ENCODE measurements around the gene MAG. TPM values are rescaled to one million over a fixed set of nuclear protein-coding genes. Genes with fewer than 3 reads are reported as not detected.
A peak's percentile ranks its signal among the peaks of the same experiment; 100 is the strongest.
"Not testable (repeated sequence)": the region's sequence is repeated elsewhere in the genome, so short reads cannot be mapped to it uniquely, and the experiment has no call there.

Gene MAG
- total RNA-seq, 2 donors from 2014 or later = not detected

DNA sequence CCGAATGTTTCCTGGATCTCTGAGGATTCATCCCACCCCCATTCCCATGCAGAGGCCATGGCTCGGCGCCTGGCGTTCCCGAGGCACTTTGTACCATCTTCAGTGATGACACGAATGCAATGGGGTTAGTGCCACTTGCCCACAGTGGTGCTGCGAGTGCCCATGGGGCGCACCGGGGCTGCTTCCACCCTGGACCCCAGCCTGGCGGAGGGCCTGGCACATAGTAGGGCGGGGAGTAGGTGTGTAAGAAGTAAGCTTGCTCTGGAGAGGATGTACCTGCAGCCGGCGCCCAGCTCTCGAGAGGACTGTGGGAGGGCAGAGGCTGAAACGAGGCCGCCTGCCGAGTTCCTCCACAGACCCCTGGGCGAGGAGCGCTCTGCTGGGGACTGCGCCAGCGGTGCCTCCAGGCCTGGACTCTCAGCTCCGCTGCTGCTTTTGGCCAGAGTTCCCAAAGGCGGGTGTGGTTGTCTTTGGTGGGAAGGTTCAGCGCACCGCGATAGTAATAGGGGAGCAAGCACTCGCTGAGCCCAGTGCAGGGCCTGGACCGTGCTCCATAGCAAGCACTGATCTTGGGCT, 15.2 kb upstream of the MAG start:
- DNase-seq (no peak), ATAC-seq (no peak)
- intact Hi-C loops (cut with DNase I) = no loop called here

DNA sequence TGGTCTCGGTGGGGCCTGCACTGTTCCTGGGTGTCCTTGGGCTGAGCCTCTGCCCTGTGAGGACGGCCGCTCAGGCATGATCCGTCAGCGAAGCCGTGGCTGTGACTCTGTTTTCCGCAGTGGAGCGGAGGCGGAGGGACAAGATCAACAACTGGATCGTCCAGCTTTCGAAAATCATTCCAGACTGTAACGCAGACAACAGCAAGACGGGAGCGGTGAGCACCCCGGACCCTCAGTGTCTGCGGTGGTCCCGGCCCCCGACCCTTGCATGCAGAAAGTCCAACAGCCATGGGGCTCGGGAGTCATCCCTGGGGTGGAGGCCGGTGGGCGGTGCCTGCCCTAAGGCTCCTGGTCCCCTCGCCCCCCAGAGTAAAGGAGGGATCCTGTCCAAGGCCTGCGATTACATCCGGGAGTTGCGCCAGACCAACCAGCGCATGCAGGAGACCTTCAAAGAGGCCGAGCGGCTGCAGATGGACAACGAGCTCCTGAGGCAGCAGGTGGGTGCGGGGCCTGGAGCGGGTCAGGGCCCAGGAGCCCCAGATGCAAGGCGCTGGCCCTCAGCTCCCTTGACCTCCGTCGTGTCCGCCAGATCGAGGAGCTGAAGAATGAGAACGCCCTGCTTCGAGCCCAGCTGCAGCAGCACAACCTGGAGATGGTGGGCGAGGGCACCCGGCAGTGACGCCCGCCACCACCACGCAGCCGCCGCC, 13.2 kb upstream of the MAG start:
- DNase-seq (no peak), ATAC-seq (no peak)
- intact Hi-C loops (cut with DNase I) = no loop called here

DNA sequence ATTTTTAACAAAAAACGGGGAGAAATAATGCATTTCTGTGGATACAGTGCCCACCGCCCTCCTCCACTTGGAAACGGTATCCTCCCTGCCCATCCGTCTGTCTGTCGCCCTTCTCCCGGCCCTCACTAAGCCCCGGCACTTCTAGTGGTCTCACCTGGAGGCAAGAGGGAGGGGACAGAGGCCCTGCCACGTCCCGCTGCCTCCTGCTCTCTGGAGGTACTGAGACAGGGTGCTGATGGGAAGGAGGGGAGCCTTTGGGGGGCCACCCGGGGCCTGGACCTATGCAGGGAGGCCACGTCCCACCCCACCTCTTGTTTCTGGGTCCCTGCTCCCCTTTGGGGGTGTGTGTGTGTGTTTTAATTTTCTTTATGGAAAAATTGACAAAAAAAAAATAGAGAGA, 12.6 kb upstream of the MAG start:
- intact Hi-C loops (cut with DNase I) = no loop called here
- ATAC-seq (no peak), DNase-seq (no peak)

DNA sequence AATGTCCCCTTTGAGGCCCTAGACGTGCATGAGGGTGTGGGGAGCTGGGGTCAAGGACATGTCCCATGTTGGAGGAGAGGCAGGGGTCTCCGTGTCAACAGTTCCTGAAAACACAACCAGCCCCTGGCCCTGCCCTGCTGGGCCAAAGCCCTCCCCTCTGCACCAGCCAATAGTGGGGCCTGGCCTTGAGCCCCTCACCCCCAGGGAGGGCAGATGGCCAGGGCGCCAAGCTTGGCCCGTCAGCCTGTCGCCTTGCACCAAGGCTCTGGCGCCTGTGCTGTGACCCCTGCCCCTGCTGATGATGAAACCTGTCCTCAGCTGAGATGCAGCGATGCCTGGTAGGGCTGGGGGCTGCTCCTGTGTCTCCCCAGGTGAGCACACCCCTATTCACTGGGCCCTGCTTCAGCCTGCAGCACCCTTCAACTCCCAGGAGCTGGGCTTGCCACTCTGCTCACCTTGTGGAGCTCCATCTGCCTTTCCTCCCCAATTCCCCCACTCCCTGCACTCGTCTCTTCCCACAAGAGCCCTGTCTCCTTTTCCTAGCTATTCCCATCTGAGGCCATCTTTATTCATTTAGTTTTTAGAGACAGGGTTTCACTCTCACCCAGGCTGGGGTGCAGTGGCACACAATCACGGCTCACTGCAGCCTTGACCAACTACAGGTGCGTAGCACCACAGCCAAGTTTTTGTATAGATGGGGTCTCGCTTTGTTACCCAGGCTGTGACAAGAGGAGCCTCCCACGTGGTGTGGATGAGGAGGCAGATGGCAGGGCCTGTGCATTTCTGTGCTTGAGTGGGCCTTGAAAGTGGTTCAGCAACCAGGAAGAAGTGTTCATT, 11.8 kb upstream of the MAG start:
- ATAC-seq = peak; percentile 33 to 86
- no peak for DNase-seq
- intact Hi-C loops (cut with DNase I) = no loop called here

DNA sequence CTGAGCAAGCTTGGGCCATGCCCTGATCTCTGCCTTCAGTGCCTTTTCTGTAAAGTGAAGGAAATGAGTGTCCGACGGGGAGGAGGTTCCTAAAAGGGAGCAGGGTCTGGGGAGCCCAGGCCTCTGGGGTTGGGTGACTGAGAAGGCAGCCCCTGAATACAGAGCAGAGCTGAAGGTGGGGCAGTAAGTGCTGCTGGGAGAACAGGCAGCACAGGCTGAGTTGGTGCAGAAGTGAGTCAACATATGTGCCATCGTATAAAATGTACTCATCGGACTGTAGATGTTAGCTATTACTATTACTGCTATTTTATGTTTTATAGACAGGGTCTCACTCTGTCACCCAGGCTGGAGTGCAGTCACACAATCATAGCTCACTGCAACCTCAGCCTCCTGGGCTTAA, 10.7 kb upstream of the MAG start:
- no peak for ATAC-seq
- DNase-seq = no peak

DNA sequence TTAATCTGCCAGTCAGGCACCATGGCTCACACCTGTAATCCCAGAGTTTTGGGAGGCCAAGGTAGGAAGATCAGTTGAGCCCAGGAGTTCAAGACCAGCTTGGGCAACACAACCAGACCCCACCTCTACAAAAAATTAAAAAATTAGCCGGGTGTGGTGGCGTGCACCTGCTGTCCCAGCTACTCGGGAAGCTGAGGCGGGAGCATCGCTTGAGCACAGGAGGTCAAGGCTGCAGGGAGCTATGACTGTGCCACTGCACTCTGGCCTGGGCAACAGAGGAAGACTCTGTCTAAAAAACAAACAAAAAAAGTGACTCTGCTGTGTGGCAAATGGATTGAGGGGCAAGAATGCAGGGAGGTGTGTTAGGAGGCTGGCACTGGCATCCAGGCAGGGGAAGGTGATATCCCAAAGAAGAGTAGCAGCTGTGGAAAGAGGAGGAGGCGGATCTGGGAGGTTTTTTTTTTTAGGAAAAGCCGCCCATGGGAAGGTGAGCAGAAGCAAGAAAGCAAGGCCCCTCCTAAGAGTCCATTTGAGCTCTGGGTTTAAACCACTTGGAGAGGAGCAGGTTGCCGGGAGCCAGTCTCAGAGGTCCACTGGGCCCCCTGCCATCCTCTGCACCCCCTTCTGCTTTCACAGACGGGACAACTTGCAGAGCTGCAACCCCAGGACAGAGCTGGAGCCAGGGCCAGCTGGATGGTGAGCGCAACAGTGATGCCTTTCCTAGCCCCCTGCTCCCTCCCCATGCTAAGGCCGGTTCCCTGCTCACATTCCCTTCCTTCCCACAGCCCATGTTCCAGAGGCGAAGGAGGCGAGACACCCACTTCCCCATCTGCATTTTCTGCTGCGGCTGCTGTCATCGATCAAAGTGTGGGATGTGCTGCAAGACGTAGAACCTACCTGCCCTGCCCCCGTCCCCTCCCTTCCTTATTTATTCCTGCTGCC, 7.5 kb upstream of the MAG start:
- ATAC-seq (no peak), DNase-seq (no peak)
- intact Hi-C loops (cut with DNase I) = no loop called here

More for the DNA sequence above, 10.7 kb upstream of the MAG start:
- intact Hi-C loops (cut with DNase I) = no loop called here

DNA sequence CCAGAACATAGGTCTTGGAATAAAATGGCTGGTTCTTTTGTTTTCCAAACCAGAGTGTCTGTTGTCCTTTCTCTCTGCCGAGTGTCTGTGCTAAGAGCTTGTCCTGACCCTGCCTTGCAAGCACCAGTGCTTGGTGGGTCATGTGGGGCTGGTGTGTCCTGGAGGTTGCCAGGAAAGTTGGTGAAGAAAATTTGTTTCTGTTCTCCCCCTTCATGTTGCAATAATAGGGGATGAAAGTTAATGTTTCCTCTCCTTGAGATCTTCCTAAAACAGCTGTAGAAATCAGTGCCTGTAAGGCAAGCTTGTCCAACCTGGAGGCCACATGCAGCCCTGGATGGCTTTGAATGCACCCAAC, 6.9 kb upstream of the MAG start:
- intact Hi-C loops (cut with DNase I) = no loop called here
- DNase-seq (no peak), ATAC-seq (no peak)

DNA sequence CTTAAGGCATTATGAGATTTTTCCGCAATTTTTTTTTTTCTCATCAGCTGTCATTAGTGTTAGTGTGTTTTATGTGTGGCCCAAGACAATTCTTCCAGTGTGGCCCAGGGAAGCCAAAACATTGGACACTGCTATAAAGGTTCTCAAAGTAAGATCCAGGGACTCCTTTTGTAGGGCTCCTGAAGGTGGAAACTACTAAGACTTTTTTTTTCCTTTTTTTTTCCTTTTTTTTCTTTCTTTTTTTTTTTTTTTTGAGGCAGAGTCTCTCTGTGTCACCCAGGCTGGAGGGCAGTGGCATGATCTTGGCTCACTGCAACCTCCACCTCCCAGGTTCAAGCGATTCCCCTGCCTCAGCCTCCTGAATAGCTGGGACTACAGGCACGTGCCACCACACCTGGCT, 6.5 kb upstream of the MAG start:
- DNase-seq; intact Hi-C loops (cut with DNase I); ATAC-seq: not testable (repeated sequence)

DNA sequence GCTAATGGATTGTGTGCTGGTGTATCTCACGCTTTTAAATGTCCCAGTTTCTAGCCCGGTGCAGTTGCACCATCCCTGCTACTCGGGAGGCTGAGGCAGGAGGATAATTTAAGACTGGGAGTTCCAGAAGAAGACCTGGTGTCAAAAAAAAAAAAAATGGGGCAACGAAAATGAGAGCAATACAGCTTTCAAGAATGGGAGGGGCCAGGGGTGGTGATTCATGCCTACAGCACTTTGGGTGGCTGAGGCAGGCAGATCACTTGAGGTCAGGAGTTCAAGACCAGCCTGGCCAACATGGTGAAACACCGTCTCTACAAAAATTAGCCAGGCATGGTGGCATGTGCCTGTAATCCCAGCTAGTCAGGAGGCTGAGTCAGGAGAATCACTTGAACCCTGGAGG, 5.9 kb upstream of the MAG start:
- intact Hi-C loops (cut with DNase I); ATAC-seq; DNase-seq: not testable (repeated sequence)

DNA sequence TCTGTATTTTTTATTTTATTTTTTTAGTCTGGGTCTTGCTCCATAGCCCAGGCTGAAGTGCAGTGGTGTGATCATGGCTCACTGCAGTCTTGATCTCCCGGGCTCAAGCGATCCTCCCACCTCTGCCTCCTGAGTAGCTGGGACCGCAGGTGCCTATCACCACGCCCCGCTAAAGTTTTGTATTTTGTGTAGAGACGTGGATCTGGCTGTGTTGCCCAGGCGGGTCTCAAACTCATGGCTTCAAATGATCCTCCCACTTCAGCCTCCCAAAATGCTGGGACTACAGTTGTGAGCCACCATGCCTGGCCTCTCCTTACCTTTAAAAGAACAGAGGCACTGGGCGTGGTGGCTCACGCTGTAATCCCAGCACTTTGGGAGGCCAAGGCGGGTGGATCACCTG, 4.2 kb upstream of the MAG start:
- no peak for DNase-seq
- ATAC-seq = no peak
- intact Hi-C loops (cut with DNase I) = no loop called here

DNA sequence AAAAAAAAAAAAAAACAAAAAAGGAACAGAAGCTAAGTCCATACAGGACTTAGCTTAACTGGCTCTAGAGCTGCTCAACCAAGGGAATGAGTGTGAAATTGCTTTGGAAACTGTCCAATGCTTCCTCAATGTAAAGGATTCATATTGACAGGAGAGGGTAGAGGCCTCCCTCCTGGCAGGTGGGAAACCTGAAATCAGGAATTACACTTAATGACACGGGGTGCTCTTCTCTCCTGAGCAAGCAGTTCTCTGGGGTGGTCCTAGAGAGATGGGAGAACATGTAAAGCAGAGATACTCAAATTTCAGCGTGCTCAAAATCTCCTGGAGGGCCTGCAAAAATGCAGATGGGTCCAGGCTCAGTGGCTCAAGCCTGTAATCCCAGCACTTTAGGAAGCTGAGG, 3.6 kb upstream of the MAG start:
- ATAC-seq = no peak
- no peak for DNase-seq
- intact Hi-C loops (cut with DNase I) = no loop called here

DNA sequence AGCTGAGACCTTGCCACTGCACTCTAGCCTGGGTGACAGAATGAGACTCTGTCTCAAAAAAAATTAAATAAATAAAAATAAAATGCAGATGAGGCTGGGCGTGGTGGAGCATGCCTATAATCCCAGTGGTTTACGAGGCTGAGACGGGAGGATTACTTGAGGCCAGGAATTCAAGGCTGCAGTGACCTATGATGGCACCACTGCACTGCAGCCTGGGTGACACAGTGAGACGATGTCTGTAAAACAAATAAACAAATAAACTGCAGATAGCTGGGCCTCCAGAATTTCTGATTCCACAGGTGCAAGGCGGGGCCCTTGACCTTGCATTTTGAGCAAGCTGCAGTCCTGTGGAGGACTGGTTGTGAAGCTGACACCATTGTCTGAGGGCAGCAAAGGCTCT, 3.1 kb upstream of the MAG start:
- intact Hi-C loops (cut with DNase I) = no loop called here
- ATAC-seq = no peak

DNA sequence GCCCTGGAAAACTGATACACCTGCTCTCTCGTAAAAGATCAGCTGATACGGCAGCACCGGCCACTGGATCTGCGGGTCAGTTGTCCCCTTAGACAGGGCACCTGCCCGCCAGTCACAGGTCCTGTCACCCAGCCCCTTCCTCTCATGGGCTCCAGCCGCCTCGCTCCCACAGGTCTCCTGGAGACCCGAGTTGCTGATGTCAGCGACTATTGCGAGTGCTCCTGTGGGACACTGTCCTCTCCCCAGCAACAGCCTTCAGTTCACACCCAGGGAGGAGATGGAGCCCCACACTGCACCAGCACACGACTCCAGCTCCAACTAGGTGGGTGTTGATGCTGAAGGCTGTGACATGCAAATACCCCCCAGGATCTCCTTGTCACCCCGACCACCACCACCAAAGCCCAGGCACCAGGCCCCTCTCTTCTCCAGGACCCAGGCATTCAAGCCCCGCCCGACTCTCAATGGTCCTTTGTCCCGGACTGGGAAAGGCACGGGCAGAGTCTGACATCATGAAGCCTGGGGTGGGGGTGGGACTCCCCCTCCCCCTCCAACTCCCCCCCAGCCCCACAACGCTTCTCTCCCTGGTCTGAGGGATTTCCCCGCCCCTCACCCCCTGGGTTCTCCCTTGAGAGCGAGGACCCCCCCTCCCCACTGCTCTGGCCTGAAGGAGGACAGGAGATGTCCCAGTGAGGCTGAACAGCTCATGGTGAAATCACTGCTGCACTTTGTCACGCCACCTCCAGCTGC, 1.4 kb upstream of the MAG start:
- ATAC-seq (no peak), DNase-seq (no peak)
- intact Hi-C loops (cut with DNase I) = no loop called here

More for the DNA sequence above, 3.1 kb upstream of the MAG start:
- DNase-seq = no peak

DNA sequence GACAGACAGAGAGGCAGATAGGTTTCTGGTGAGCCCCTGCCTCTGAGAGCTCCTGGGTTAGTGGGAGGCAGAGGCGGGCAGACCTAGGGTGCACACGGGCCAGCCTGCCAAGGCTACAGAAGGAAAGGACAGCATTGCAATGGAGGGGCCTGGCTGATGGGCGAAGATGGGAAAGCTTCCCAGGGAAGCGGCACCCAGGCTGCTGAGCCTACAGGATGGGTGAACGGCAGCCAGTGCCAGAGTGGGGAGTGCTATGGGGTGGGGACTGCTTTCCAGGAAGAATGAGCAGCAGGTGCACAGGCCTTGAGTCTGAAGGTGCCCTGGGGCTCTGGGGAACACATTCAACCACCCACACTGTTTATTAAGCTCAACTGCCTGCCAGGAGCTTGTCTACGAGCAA, 702 bp upstream of the MAG start:
- intact Hi-C loops (cut with DNase I) = no loop called here
- no peak for ATAC-seq
- DNase-seq = no peak

DNA sequence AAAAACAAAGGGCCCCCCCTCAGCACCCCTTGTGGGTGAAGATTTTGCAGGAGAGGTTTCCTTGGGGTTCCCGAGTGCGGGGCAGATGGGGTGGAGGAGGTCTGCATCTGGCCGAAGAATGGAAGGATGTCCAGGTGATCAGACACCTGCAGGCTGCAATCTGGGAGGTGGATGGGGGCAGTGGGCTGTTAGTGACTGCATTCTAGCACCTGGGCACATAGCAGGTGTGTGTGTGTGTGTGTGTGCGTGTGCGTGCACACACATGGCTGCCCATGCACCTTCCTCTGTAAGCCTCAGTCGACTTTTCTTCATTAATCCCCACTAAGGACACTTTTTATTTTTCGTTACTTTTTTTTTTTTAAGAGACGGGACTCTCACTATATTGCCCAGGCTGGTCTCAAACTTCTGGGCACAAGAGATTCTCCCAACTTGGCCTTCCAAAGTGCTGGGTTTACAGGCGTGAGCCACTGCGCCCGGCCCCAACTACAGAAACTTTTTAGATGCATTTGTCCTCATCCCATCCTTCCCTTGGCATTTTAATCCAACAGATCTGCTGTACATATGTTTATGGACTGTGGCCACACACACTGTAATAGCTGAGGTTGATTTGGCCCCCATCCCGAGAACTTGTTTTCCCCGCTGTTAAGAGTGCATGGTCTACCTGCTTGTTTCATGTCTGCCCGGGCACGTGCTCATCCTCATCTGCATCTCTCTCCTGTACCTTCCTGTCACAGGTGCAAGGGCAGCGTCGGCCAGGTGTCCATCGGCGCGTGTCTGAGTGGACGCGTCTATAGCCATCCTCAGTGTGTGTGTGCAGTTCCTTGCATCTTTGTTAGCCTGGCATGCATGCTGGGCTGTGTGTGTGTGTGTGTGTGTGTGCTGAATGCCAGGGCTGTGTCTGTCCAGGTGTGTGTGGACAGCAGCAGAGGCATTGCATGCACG, 731 bp downstream of the MAG start:
- DNase-seq (no peak), ATAC-seq (no peak)
- intact Hi-C loops (cut with DNase I) = no loop called here

DNA sequence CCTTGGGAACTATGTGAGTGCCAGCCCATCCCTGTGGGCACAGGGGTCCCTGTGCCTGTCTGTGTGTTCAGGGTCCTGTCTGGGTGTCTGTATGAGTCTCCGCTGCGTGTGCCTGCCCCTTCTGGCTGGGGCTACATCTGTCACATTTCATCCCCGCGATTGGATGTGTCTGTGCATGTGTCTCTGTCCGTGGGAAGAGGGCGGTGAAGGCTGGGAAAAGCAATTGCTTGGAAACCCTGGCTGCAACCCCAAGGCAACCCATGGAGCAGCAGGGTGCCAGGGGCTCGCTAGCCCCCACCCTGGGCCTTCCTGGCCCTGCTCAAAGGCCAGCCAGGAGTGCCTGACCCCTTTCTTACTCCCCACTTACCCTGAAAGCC, 1.4 kb downstream of the MAG start:
- intact Hi-C loops (cut with DNase I) = no loop called here
- no peak for ATAC-seq
- DNase-seq = no peak

DNA sequence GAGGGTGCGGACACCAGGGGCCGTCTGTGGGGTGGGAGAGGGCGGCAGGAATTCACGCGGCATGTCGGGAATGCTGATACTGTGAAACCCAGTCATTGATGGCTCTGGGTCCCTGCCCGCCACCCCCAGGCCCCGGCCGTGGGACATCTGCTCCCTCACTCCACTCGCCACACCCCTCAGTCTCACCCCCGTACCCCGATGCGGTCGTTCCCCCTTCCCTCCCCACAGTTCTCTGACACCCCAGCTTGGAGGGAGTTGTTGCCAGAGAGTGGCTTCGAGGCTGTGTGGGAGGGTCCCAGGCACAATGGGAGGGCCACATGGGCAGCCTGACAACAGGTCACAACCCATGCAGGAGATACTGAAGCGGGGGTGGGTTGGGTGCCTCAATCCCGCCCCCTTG, 1.8 kb downstream of the MAG start:
- ATAC-seq (no peak), DNase-seq (no peak)
- intact Hi-C loops (cut with DNase I) = no loop called here

DNA sequence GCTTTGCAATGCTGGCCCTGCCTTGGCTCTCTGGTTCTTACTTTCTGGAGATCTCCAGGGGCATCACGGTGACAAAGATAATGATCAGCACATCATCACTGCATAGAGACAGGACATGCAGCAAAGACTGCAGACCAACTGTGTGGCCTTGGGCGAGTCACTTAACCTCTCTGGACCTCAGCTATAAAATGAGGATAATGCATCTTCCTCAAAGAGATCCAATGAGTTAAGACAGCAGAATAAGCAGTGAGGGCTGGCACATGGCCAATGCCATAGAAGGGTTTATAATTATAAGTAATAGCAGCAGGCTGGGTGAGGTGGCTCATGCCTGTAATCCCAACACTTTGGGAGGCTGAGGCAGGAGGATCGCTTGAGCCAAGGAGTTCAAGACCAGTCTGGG, 2.4 kb downstream of the MAG start:
- intact Hi-C loops (cut with DNase I) = no loop called here
- no peak for ATAC-seq
- no peak for DNase-seq
